Measurements from ENCODE around the gene SRBD1.
"Not testable (repeated sequence)": the region's sequence is repeated elsewhere in the genome, so short reads cannot be mapped to it uniquely, and the experiment has no call there.

Gene SRBD1

DNA sequence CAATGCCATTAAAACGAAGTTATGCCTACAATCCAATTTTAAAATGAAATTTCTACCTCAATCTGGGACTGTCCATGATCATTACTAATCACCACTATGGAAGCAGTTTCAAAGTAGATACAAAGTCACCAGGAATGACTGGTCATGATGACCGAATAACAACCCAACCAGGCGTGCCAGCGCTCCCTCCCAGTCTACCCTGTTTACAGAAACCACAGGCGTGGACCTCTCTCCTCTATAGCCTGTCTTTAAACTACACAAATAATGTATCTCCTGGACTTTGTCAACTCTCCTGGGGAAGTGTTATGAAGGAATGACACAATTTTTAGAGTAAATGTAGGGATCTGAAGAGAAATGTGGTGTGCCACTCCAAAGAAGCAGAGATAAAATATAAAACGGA is 150.2 kb downstream of the SRBD1 start:
- no peak for DNase-seq

- no peak for DNase-seq
Observed at GRCh38 chr2:45459860-45460259, 151.2 kb downstream of the SRBD1 start.

GRCh38 chr2:45458909-45459563 is 152.0 kb downstream of the SRBD1 start:
- DNase-seq = no peak

DNA sequence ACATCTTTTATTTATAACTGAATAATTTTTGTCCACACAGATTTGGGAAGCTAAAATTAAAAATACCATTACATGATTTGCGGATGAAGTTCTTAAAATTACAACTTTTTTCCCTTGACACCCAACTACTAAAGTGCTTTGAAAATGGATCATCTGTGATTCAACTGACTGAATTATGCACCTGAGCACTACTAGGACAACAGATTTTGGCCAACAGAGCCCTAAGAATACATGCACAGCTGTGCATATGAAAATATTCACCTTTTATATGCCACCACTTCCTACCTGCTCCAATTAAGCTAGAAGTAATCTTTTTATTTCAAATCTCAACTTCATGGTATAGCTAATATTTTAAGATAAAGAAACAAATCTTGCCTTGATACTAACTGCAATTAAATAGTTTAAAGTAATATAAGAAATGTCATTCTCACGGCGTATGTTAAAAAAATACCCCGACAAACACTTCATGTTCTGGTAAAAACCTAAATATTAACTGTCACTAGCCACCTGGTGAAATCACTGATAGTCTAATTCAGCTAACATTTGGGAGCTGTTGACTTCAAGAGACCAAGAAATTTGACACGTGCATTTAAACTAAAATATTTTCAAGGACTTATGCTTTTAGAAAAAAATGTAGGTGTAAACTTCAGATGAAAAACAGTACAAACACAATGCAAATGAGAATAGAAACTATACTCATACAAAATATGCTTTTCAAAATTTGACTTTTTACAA is 153.7 kb downstream of the SRBD1 start:
- no peak for DNase-seq

- DNase-seq = no peak
Observed at GRCh38 chr2:45452866-45453265, 158.2 kb downstream of the SRBD1 start.

- DNase-seq = no peak
Observed at GRCh38 chr2:45450634-45451033, 160.4 kb downstream of the SRBD1 start.

DNA sequence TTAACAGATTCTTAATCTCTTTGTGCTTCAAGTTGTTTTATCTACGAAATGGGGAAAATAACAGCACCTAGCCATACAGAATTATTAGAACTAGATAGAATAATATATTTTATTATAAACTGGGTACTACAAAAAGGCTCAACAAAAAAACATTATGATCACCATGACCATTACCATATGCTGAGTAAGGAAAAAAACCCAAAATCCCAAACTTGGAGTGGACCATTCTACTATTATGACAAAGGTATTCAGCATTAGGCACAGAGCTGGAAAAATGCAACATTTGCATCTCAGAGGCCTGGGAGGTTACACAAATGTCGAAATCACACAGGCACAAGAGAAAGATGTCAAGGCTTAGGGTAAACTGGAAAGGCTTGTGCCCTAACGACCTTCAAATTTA is 162.8 kb downstream of the SRBD1 start:
- DNase-seq = no peak

DNA sequence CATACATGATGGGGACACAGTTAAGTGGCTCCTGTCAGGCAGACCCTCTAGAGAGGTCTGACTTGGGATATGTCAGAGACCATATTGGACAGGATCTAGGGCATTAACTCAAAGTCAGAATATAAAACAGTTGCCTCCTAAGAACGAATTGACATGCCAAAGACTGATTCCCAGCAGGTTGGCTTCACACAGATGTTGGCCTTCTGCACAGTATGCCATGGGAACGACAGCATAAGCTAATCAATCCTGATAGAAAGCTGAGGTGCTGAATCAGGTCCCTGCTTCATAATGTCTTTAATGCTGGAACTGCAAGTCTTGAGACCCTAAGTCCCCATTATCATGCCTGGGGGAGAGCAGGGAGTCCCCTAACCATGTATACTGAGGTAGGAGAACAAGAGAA is 165.1 kb downstream of the SRBD1 start:
- DNase-seq = no peak

DNA sequence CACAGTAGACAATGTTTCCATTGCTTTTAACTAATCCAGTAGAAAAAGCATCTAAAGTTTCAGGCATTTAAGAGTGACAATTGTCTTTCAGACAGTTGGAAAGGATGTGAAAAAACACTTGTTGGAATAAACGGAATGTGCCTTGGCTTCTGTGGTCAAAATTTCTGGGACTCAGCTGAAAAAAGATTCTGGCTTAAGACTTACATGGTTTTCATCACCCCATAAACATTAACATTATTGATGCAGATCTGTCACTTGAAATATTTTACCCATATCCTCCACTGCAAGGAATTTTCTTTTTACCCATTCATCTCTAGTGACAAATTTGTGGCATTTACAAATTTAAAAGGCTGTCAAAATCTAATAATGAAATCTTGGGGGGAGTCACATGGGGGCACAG is 166.0 kb downstream of the SRBD1 start:
- no peak for DNase-seq

GRCh38 chr2:45443012-45443411 is 168.1 kb downstream of the SRBD1 start:
- no peak for DNase-seq

GRCh38 chr2:45442026-45442425 is 169.0 kb downstream of the SRBD1 start:
- DNase-seq = no peak

GRCh38 chr2:45441571-45441970 is 169.5 kb downstream of the SRBD1 start:
- no peak for DNase-seq

- DNase-seq = no peak
Observed at GRCh38 chr2:45439788-45440773, 171.0 kb downstream of the SRBD1 start.

- no peak for DNase-seq
Observed at GRCh38 chr2:45438872-45439665, 172.0 kb downstream of the SRBD1 start.

DNA sequence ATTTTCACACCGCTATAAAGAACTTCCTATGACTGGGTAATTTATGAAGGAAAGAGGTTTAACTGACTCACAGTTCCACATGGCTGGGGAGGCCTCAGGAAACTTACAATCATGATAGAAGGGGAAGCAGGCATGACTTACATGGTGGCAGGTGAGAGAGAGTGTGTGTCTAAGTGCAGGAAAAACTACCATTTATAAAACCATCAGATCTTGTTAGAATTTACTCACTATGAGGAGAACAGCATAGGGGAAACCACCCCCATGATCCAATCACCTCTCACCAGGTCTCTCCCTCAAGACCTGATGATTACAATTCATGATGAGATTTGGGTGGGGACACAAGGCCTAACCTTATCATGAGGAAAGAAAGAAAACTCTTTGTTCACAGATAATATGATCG is 174.6 kb downstream of the SRBD1 start:
- DNase-seq = no peak

DNA sequence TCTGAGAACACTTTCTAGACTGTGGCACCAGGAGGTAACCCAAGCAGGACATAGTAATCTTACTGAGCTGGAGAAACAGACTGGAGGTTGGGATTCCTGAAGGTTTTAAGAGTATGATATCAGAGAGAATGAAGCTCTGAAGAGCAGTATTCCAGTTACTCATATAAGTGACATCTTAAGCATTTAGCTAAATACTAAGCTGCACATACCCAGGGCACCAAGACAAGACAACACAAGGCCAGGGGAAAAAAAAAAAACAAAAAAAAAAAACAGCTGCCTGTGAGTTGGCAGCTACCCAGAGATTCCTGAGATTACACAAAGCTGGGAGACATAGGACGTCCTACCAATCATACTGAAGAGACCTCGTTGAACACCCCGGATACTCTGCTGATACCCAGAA is 175.8 kb downstream of the SRBD1 start:
- DNase-seq = no peak

GRCh38 chr2:45433363-45433762 is 177.7 kb downstream of the SRBD1 start:
- no peak for DNase-seq

DNA sequence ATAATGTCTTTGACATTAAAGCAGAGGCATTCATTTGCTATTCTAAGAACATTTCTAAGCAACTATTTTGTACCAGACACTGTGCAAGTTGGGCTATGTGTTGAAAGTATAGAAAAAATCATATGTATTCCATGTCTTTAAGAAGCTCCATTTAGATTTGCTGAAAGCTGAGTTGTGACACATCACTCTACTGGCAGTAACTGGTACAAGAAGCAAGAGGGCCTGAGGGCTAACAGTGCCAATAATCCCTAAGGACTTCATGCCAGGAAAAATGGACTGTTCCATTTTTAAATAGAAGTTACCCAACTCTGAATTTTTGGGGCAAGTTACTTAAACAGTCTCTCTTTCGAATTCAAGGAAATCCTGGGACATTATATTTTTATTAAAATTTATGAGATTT is 178.7 kb downstream of the SRBD1 start:
- no peak for DNase-seq

DNA sequence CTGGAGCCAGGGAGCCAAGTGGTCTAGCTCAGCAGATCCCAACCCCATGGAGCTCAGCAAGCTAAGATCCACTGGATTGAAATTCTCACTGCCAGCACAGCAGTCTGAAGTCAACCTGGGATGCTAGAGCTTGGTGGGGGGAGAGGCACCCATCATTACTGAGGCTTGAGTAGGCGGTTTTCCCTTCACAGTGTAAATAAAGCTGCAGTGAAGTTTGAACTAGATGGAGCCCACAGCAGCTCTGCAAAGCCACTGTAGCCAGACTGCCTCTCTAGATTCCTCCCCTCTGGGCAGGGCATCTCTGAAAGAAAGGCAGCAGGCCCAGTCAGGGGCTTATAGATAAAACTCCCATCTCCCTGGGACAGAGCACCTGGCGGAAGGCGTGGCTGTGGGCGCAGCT is 185.0 kb downstream of the SRBD1 start:
- not testable (repeated sequence) for DNase-seq

GRCh38 chr2:45422921-45423320 is 188.1 kb downstream of the SRBD1 start:
- no peak for DNase-seq

DNA sequence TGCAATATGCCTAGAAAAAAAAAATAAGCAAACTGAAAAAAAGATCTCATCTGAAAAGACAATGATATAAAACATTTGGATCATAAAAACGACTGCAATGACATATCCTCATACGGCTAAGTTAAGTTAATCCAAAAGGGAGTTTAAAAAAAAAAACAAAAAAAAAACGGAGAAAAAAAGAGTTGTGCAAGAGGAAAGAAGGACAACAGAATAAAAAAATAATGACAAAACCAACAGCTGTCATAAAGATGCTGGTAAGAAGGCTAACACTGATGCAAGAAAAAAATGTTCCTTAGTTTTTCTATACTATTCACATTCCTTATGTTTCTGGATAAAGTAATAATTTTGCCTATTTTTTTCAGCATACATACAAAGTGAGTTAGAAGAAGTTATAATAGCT is 192.5 kb downstream of the SRBD1 start:
- no peak for DNase-seq

GRCh38 chr2:45415534-45416123 is 195.4 kb downstream of the SRBD1 start:
- DNase-seq = no peak
